GM23248 (cell line): ENCODE results near the gene CYRIA. TPM values are rescaled to one million over a fixed set of nuclear protein-coding genes. Genes with fewer than 3 reads are reported as not detected.

Experiments
- DNase-seq: peaks from one replicate; pipeline ENCODE4 v3.0.0-alpha.2; 2015
- H2AFZ ChIP-seq: fragments of 200-600 bp; sonication (generic); 2 replicates; pipeline ENCODE4 v1.6.1; 2016; ENCODE audit warnings: antibody characterized with exemption
- H3F3A ChIP-seq: fragments of 200-600 bp; sonication (generic); 2 replicates; pipeline ENCODE4 v1.6.1; 2016; ENCODE audit warnings: mild to moderate bottlenecking, antibody characterized with exemption, mixed run types; ENCODE audit not compliant: insufficient read depth
- H3K27ac ChIP-seq: fragments of 200-600 bp; sonication (generic); 2 replicates; pipeline ENCODE4 v1.5.1; 2016; ENCODE audit warnings: mild to moderate bottlenecking
- H3K27me3 ChIP-seq: fragments of 200-600 bp; sonication (generic); replicated peaks from 2 replicates; pipeline ENCODE4 v1.6.1; 2016; ENCODE audit warnings: mild to moderate bottlenecking; ENCODE audit not compliant: insufficient read depth
- H3K36me3 ChIP-seq: fragments of 200-600 bp; sonication (generic); 2 replicates; pipeline ENCODE4 v1.6.1; 2016; ENCODE audit warnings: low read depth, mild to moderate bottlenecking
- H3K4me1 ChIP-seq: fragments of 200-600 bp; sonication (generic); 2 replicates; pipeline ENCODE4 v1.6.1; 2016; ENCODE audit warnings: mild to moderate bottlenecking; ENCODE audit not compliant: insufficient read depth
- H3K4me2 ChIP-seq: fragments of 200-600 bp; sonication (generic); one replicate; pipeline ENCODE4 v1.6.1; 2016; ENCODE audit warnings: mild to moderate bottlenecking; ENCODE audit not compliant: unreplicated experiment
- H3K4me3 ChIP-seq: fragments of 200-600 bp; sonication (generic); 2 replicates; pipeline ENCODE4 v1.5.1; 2016; ENCODE audit warnings: mild to moderate bottlenecking
- H3K79me2 ChIP-seq: fragments of 200-600 bp; sonication (generic); 2 replicates; pipeline ENCODE4 v1.6.1; 2016; ENCODE audit warnings: mild to moderate bottlenecking; ENCODE audit not compliant: insufficient read depth
- H3K9ac ChIP-seq: fragments of 200-600 bp; sonication (generic); 2 replicates; pipeline ENCODE4 v1.6.1; 2016; ENCODE audit warnings: mild to moderate bottlenecking
- H3K9me2 ChIP-seq: fragments of 200-600 bp; sonication (generic); 2 replicates; pipeline ENCODE4 v1.6.1; 2016; ENCODE audit warnings: mixed run types, mild to moderate bottlenecking, moderate library complexity; ENCODE audit not compliant: insufficient read depth
- H3K9me3 ChIP-seq: fragments of 200-600 bp; sonication (generic); one replicate; pipeline ENCODE4 v1.6.1; 2017; ENCODE audit warnings: low read depth
- H4K20me1 ChIP-seq: fragments of 200-600 bp; sonication (generic); 2 replicates; pipeline ENCODE4 v1.6.0; 2016; ENCODE audit not compliant: insufficient read depth
- EZH2 ChIP-seq: fragments of 200-600 bp; sonication (generic); IDR thresholded peaks from 2 replicates; pipeline ENCODE4 v1.6.1; 2018; ENCODE audit warnings: antibody characterized with exemption, mild to moderate bottlenecking; ENCODE audit not compliant: insufficient read depth, poor library complexity, severe bottlenecking
- EZH2phosphoT487 ChIP-seq: fragments of 200-600 bp; sonication (generic); IDR thresholded peaks from 2 replicates; pipeline ENCODE4 v1.6.1; 2018; ENCODE audit warnings: antibody characterized with exemption, moderate library complexity, mild to moderate bottlenecking, low read depth; ENCODE audit not compliant: insufficient read depth
- WGBS, 2 experiments: methylation state at CpG; one replicate each; pipeline ENCODE4 v1.1.6; 2015 to 2017; ENCODE audit warnings: low lambda C conversion rate in 2 of 2, low coverage in 1 of 2; ENCODE audit errors: missing lambda C conversion rate in 2 of 2; 5-methylcytosine and 5-hydroxymethylcytosine counted together
- in situ Hi-C: fragments of 300-500 bp; cut with MboI; formaldehyde crosslinking; loops from 2 replicates; pipeline ENCODE4 v1.15.0; 2020
- polyA plus RNA-seq: library from polyadenylated mRNA; unstranded; fragments of >200 nt; fragmentation: Nextera tagmentation; extraction: Ambion mirVana; gene quantifications from 2 replicates; pipeline ENCODE4 v1.2.1, GENCODE V29; 2016
- total RNA-seq: library from RNA; depleted of rRNA; stranded (reverse); fragments of >200 nt; shearing (Covaris generic); gene quantifications from 2 replicates; pipeline ENCODE4 v1.2.3, GENCODE V29; 2014

The CYRIA gene
- total and polyA plus RNA-seq, 2 experiments from 2014 or later, result not detected

DNA sequence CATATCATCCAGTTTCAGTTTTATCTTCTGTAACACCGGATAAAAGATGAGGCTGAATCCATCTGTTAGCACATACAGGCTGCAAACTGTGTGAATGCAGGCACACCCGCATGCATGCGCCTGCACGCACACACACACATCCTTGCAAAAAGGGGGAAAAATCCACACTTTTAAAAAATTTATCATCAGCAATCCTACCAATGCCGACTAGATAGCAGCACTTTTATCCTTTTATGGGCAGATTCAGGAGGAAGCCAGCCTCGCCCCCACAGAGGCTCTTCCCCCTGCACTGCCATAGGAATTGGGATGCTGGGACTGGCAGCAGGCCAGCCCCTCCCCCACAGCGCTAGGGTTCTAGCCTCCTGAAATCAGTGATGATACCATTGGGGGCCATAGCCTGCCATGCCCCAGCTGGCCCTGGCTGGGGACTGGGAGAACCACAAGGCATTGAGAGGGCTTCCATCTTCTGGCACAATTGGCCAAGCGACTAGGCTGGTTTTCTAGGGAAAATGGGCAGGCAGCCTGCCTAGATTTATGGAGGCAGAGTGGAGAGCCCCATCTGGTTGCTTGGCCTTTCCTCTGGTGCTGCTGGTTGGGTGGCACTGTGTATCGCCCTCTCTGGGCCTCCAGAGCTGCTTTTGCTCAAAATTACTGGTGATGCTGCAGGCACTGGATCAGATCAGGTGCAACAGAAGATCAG lies 25.5 kb downstream of the CYRIA start:
- Histone ChIP-seq H3K27ac (no peak overlapping the region), H2AFZ (no peak overlapping the region), H3K4me2 (no peak overlapping the region), H3K79me2 (no peaks in the 10 kb centered on the region), H4K20me1 (no peaks in the 10 kb centered on the region), H3K27me3 (no peaks in the 10 kb centered on the region; the same call in 1 of the 2 replicates), H3K4me1 (no peaks in the 10 kb centered on the region), H3F3A (no peaks in the 10 kb centered on the region), H3K9me3 (no peaks in the 10 kb centered on the region), H3K36me3 (no peaks in the 10 kb centered on the region), H3K9ac (no peak overlapping the region), H3K4me3 (no peak overlapping the region), H3K9me2 (no peaks in the 10 kb centered on the region)
- in situ Hi-C loops, result no loop called here
- no peak for TF ChIP-seq EZH2phosphoT487
- 67 to 72% methylated on average over 9 of the region's 9 CpGs for WGBS, 2 experiments
- DNase-seq, result no peak

- no peaks in the 10 kb centered on the region for H3K4me1 ChIP-seq
- WGBS, 2 experiments, result 28 to 45% methylated on average over 2 of the region's 2 CpGs
Measured at GRCh38 chr2:16639431-16639830, 26.2 kb downstream of the CYRIA start.

DNA sequence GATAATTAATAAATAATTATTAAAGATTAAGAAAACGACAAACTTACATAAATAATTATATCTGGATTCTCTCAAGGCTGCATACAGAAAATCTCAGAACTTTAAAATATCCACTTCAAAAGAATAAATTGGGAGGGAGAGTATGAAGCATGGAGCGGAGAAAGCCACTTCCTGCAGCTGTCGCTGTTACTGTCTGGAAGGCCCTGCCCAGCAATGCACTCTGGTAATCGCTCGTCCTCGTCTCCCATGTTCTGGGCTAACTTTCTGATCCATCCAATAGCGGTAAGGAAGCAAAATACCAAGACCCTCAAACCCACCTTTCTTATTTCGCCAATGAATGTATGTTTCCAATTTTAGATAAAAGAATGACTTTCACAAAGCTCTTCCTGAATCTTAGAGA lies 26.7 kb downstream of the CYRIA start:
- Histone ChIP-seq H2AFZ (no peak overlapping the region), H3K79me2 (no peaks in the 10 kb centered on the region), H3K4me2 (no peak overlapping the region), H4K20me1 (no peaks in the 10 kb centered on the region), H3K27me3 (no peaks in the 10 kb centered on the region; the same call in 1 of the 2 replicates), H3K4me3 (no peak overlapping the region), H3K4me1 (no peaks in the 10 kb centered on the region), H3K9me3 (no peaks in the 10 kb centered on the region), H3K27ac (no peak overlapping the region), H3K36me3 (no peaks in the 10 kb centered on the region), H3F3A (no peaks in the 10 kb centered on the region), H3K9ac (no peak overlapping the region), H3K9me2 (no peaks in the 10 kb centered on the region)
- 54 to 56% methylated on average over 8 of the region's 8 CpGs for WGBS, 2 experiments
- no peak for DNase-seq
- no peak for TF ChIP-seq EZH2phosphoT487
- in situ Hi-C loops, result no loop called here

More at GRCh38 chr2:16639431-16639830, 26.2 kb downstream of the CYRIA start:
- no peak for DNase-seq
- in situ Hi-C loops, result no loop called here
- H3F3A ChIP-seq, result no peaks in the 10 kb centered on the region
- H3K4me3 ChIP-seq, result no peak overlapping the region
- no peaks in the 10 kb centered on the region; the same call in 1 of the 2 replicates for H3K27me3 ChIP-seq
- TF ChIP-seq EZH2phosphoT487, result no peak
- no peak for TF ChIP-seq EZH2
- no peaks in the 10 kb centered on the region for H4K20me1 ChIP-seq
- no peak overlapping the region for H3K4me2 ChIP-seq
- H3K9ac ChIP-seq, result no peak overlapping the region
- H3K9me2 ChIP-seq, result no peaks in the 10 kb centered on the region
- no peak overlapping the region for H3K27ac ChIP-seq
- no peaks in the 10 kb centered on the region for H3K36me3 ChIP-seq
- H3K79me2 ChIP-seq, result no peaks in the 10 kb centered on the region
- no peak overlapping the region for H2AFZ ChIP-seq
- H3K9me3 ChIP-seq, result no peaks in the 10 kb centered on the region

DNA sequence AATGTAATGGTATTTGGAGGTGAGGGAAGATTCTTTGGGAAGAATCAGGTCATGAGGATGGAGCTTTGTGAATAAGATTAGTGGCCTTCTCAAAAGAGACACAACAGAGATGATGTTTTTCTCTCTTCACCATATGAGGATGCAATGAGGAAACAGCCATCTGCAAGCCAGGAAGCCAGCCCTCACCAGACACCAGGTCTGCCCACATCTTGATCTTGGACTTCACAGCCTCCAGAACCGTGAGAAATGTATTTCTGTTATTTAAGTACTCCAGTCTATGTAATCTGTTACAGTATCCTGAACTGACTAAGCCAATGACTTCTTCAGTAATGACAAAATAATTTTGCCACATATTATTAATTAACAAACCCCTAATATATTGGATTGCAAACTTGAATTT lies 28.3 kb downstream of the CYRIA start:
- Histone ChIP-seq H3K4me2 (no peak overlapping the region), H3K9ac (no peak overlapping the region), H4K20me1 (no peaks in the 10 kb centered on the region), H2AFZ (no peak overlapping the region), H3K4me1 (no peaks in the 10 kb centered on the region), H3K27ac (no peak overlapping the region), H3K9me3 (no peaks in the 10 kb centered on the region), H3K27me3 (no peaks in the 10 kb centered on the region; the same call in 1 of the 2 replicates), H3K9me2 (no peaks in the 10 kb centered on the region), H3K36me3 (no peaks in the 10 kb centered on the region), H3K4me3 (no peak overlapping the region), H3F3A (no peaks in the 10 kb centered on the region), H3K79me2 (no peaks in the 10 kb centered on the region)
- in situ Hi-C loops, result no loop called here
- DNase-seq, result no peak
- TF ChIP-seq EZH2 (no peak), EZH2phosphoT487 (no peak)
- 41% methylated on average over 1 of the region's 1 CpG for WGBS, 2 experiments
